GM23338 (cell line): ENCODE measurements around the gene CDC6. TPM values are rescaled to one million over a fixed set of nuclear protein-coding genes. Genes with fewer than 3 reads are reported as not detected.

Source experiments
- ATAC-seq: fragments of 200-7000 bp; cut with Tn5 transposase; 3 replicates; pipeline ENCODE4 v1.9.1; 2020
- DNase-seq: peaks from one replicate; pipeline ENCODE4 v3.0.0-alpha.2; 2015; ENCODE audit warnings: low spot score
- H2AFZ ChIP-seq: fragments of 200-600 bp; sonication (generic); 2 replicates; pipeline ENCODE4 v1.8.0; 2016; ENCODE audit warnings: antibody characterized with exemption, mild to moderate bottlenecking, moderate library complexity
- H3F3A ChIP-seq: fragments of 200-600 bp; sonication (generic); replicated peaks from 2 replicates; pipeline ENCODE4 v1.8.0; 2017; ENCODE audit warnings: antibody characterized with exemption, mixed run types, low read depth
- H3K27ac ChIP-seq: fragments of 200-600 bp; sonication (generic); 2 replicates; pipeline ENCODE4 v1.6.1; 2016; ENCODE audit warnings: low read depth
- H3K27me3 ChIP-seq: fragments of 200-600 bp; sonication (generic); 2 replicates; pipeline ENCODE4 v1.8.0; 2016; ENCODE audit warnings: mild to moderate bottlenecking, mixed run types, moderate library complexity; ENCODE audit not compliant: insufficient read depth
- H3K36me3 ChIP-seq: fragments of 200-600 bp; sonication (generic); 2 replicates; pipeline ENCODE4 v1.8.0; 2016; ENCODE audit warnings: mild to moderate bottlenecking; ENCODE audit not compliant: insufficient read depth
- H3K4me1 ChIP-seq: fragments of 200-600 bp; sonication (generic); 2 replicates; pipeline ENCODE4 v1.8.0; 2016; ENCODE audit warnings: mild to moderate bottlenecking, moderate library complexity; ENCODE audit not compliant: insufficient read depth
- H3K4me2 ChIP-seq: fragments of 200-600 bp; sonication (generic); 2 replicates; pipeline ENCODE4 v1.7.1; 2017; ENCODE audit warnings: mixed run types
- H3K4me3 ChIP-seq: fragments of 200-600 bp; sonication (generic); 2 replicates; pipeline ENCODE4 v1.6.1; 2016; ENCODE audit warnings: mixed run types
- H3K79me2 ChIP-seq: fragments of 200-600 bp; sonication (generic); replicated peaks from 2 replicates; pipeline ENCODE4 v1.8.0; 2017; ENCODE audit warnings: mild to moderate bottlenecking; ENCODE audit not compliant: insufficient read depth
- H3K9me2 ChIP-seq: fragments of 200-600 bp; sonication (generic); 2 replicates; pipeline ENCODE4 v1.8.0; 2017; ENCODE audit not compliant: insufficient read depth
- H4K20me1 ChIP-seq: fragments of 200-600 bp; sonication (generic); replicated peaks from 2 replicates; pipeline ENCODE4 v1.8.0; 2017; ENCODE audit warnings: mild to moderate bottlenecking; ENCODE audit not compliant: insufficient read depth
- H3K27ac Mint-ChIP-seq: 2 replicates; pipeline ENCODE4 v1.8.0; 2020; ENCODE audit warnings: inconsistent platforms, mild to moderate bottlenecking, moderate library complexity, mixed read lengths
- H3K27me3 Mint-ChIP-seq: 3 replicates; pipeline ENCODE4 v1.8.0; 2022; ENCODE audit warnings: low read depth, mild to moderate bottlenecking, moderate library complexity, mixed read lengths, inconsistent platforms; ENCODE audit not compliant: insufficient read depth, poor library complexity
- H3K36me3 Mint-ChIP-seq: 3 replicates; pipeline ENCODE4 v1.8.0; 2021; ENCODE audit warnings: low read depth, mild to moderate bottlenecking, inconsistent platforms, moderate library complexity, mixed read lengths
- H3K4me1 Mint-ChIP-seq: 3 replicates; pipeline ENCODE4 v1.8.0; 2020; ENCODE audit warnings: mild to moderate bottlenecking, inconsistent platforms, mixed read lengths
- H3K4me3 Mint-ChIP-seq: 3 replicates; pipeline ENCODE4 v1.8.0; 2021; ENCODE audit warnings: moderate library complexity, mild to moderate bottlenecking, inconsistent platforms, mixed read lengths
- H3K9me3 Mint-ChIP-seq: 3 replicates; pipeline ENCODE4 v1.8.0; 2020; ENCODE audit warnings: moderate library complexity, mild to moderate bottlenecking, inconsistent platforms, mixed read lengths
- CTCF ChIP-seq, 2 experiments: fragments of 200-600 bp in 1 of 2; sonication (generic) in 1 of 2; conservative IDR thresholded peaks; 2 replicates each; pipeline versions ENCODE4 v1.5.1 to v1.6.1; 2016 to 2017; ENCODE audit warnings: antibody characterized with exemption in 2 of 2, low read depth in 2 of 2, mild to moderate bottlenecking in 2 of 2, moderate library complexity in 1 of 2
- EZH2 ChIP-seq: fragments of 200-600 bp; sonication (generic); IDR thresholded peaks from one replicate; pipeline ENCODE4 v1.8.0; 2017; ENCODE audit warnings: antibody characterized with exemption, mild to moderate bottlenecking, low read depth; ENCODE audit not compliant: unreplicated experiment
- polyA plus RNA-seq: library from polyadenylated mRNA; unstranded; fragments of >200 nt; fragmentation: Nextera tagmentation; extraction: Ambion mirVana; gene quantifications from 2 replicates; pipeline ENCODE4 v1.2.1, GENCODE V29; 2016
- total RNA-seq: library from RNA; depleted of rRNA; stranded (reverse); fragments of >200 nt; shearing (Covaris generic); gene quantifications from 2 replicates; pipeline ENCODE4 v1.2.3, GENCODE V29; 2014
- TF ChIP-seq, protein P1 (sequence below): fragments of 250-450 bp; sonication (Bioruptor Pico); IDR thresholded peaks from 2 replicates; pipeline ENCODE4 v1.5.0; 2020; ENCODE audit warnings: mild to moderate bottlenecking, moderate library complexity
- TF ChIP-seq, protein P2 (sequence below): IDR thresholded peaks from one replicate; pipeline ENCODE4 v1.6.1; 2018; ENCODE audit warnings: antibody characterized with exemption; ENCODE audit not compliant: unreplicated experiment

The CDC6 gene
- total and polyA plus RNA-seq, 2 experiments from 2014 or later, result 46.2 to 79.9 TPM

DNA sequence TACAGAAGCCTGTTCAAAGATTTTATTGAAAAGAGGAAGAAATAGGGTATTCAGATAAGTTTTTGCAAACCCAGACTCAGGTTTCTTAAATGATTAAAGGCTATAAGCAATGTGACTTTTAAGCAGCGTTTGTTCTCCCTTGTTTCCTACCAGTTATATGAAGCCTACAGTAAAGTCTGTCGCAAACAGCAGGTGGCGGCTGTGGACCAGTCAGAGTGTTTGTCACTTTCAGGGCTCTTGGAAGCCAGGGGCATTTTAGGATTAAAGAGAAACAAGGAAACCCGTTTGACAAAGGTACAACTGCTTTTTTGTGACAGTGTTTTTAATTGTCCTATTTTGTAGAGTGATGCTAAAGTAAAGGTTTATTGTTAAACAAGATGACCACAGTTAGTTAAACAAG lies 13.6 kb downstream of the CDC6 start:
- DNase-seq (peak; percentile 64), ATAC-seq (peak; percentile 19; the same call in 2 of the 3 replicates)
- H3K4me3 Mint-ChIP-seq, result no peak overlapping the region
- H3K27ac ChIP-seq, result no peak overlapping the region
- peaks cover 25% of the 10 kb centered on the region for H3K4me1 Mint-ChIP-seq
- no peak overlapping the region for H2AFZ ChIP-seq
- H3K36me3 ChIP-seq, result peaks cover 50% of the 10 kb centered on the region
- H3K9me3 Mint-ChIP-seq, result no peaks in the 10 kb centered on the region
- H3K27ac Mint-ChIP-seq, result no peak overlapping the region
- peaks cover 46% of the 10 kb centered on the region for H4K20me1 ChIP-seq
- H3K4me2 ChIP-seq, result no peak overlapping the region
- H3K27me3 ChIP-seq, result no peaks in the 10 kb centered on the region
- H3K36me3 Mint-ChIP-seq, result peaks cover 81% of the 10 kb centered on the region
- H3K4me3 ChIP-seq, result no peak overlapping the region
- H3K4me1 ChIP-seq, result peaks cover 16% of the 10 kb centered on the region
- H3F3A ChIP-seq, result peaks cover 32% of the 10 kb centered on the region
- H3K9me2 ChIP-seq, result no peaks in the 10 kb centered on the region
- H3K27me3 Mint-ChIP-seq, result peaks cover 11% of the 10 kb centered on the region
- TF ChIP-seq EZH2, result no peak
- TF ChIP-seq CTCF (conservative IDR thresholded peaks at IDR 0.05; ENCODE audit: low read depth in 2 of 2), result peak; percentile 40 to 59; a peak in 3 of 4 replicates
- H3K79me2 ChIP-seq, result peaks cover 10% of the 10 kb centered on the region; the same call in 1 of the 2 replicates

DNA sequence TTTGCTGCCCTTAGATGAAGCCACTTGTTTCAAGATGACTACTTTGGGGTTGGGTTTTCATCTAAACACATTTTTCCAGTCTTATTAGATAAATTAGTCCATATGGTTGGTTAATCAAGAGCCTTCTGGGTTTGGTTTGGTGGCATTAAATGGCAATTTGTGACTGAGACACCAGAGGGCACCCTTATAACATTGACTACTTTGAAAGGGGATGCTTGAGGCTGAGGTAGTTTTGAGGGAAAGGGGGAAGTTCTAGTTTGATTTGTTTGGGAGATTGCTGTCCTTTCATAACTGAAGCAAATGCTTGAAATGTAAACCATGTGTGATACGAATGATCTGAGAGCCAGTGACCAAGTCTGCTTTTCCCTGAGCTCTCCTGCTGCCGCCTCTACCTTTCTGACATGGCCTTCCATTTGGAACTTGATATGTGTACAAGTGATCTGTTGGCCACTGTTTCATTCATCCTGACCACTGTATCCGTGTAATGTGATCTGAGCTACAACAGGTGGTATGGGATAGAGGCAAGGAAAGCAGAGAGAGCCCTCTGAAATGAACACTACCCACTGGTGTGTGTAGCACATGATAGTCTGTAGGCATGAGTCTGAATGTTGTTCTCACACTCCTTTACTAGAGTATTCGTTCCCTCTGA lies 15.5 kb downstream of the CDC6 start:
- no peak overlapping the region for H3K4me3 Mint-ChIP-seq
- no peaks in the 10 kb centered on the region for H3K9me3 Mint-ChIP-seq
- peaks cover under 1% of the 10 kb centered on the region; the same call in 1 of the 2 replicates for H3K27me3 ChIP-seq
- TF ChIP-seq, protein P1, sequence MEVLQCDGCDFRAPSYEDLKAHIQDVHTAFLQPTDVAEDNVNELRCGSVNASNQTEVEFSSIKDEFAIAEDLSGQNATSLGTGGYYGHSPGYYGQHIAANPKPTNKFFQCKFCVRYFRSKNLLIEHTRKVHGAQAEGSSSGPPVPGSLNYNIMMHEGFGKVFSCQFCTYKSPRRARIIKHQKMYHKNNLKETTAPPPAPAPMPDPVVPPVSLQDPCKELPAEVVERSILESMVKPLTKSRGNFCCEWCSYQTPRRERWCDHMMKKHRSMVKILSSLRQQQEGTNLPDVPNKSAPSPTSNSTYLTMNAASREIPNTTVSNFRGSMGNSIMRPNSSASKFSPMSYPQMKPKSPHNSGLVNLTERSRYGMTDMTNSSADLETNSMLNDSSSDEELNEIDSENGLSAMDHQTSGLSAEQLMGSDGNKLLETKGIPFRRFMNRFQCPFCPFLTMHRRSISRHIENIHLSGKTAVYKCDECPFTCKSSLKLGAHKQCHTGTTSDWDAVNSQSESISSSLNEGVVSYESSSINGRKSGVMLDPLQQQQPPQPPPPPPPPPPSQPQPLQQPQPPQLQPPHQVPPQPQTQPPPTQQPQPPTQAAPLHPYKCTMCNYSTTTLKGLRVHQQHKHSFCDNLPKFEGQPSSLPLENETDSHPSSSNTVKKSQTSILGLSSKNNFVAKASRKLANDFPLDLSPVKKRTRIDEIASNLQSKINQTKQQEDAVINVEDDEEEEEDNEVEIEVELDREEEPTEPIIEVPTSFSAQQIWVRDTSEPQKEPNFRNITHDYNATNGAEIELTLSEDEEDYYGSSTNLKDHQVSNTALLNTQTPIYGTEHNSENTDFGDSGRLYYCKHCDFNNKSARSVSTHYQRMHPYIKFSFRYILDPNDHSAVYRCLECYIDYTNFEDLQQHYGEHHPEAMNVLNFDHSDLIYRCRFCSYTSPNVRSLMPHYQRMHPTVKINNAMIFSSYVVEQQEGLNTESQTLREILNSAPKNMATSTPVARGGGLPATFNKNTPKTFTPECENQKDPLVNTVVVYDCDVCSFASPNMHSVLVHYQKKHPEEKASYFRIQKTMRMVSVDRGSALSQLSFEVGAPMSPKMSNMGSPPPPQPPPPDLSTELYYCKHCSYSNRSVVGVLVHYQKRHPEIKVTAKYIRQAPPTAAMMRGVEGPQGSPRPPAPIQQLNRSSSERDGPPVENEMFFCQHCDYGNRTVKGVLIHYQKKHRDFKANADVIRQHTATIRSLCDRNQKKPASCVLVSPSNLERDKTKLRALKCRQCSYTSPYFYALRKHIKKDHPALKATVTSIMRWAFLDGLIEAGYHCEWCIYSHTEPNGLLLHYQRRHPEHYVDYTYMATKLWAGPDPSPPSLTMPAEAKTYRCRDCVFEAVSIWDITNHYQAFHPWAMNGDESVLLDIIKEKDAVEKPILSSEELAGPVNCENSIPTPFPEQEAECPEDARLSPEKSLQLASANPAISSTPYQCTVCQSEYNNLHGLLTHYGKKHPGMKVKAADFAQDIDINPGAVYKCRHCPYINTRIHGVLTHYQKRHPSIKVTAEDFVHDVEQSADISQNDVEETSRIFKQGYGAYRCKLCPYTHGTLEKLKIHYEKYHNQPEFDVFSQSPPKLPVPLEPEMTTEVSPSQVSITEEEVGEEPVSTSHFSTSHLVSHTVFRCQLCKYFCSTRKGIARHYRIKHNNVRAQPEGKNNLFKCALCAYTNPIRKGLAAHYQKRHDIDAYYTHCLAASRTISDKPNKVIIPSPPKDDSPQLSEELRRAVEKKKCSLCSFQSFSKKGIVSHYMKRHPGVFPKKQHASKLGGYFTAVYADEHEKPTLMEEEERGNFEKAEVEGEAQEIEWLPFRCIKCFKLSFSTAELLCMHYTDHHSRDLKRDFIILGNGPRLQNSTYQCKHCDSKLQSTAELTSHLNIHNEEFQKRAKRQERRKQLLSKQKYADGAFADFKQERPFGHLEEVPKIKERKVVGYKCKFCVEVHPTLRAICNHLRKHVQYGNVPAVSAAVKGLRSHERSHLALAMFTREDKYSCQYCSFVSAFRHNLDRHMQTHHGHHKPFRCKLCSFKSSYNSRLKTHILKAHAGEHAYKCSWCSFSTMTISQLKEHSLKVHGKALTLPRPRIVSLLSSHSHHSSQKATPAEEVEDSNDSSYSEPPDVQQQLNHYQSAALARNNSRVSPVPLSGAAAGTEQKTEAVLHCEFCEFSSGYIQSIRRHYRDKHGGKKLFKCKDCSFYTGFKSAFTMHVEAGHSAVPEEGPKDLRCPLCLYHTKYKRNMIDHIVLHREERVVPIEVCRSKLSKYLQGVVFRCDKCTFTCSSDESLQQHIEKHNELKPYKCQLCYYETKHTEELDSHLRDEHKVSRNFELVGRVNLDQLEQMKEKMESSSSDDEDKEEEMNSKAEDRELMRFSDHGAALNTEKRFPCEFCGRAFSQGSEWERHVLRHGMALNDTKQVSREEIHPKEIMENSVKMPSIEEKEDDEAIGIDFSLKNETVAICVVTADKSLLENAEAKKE (CRISPR knock-in tag), result no peak
- TF ChIP-seq, protein P2, sequence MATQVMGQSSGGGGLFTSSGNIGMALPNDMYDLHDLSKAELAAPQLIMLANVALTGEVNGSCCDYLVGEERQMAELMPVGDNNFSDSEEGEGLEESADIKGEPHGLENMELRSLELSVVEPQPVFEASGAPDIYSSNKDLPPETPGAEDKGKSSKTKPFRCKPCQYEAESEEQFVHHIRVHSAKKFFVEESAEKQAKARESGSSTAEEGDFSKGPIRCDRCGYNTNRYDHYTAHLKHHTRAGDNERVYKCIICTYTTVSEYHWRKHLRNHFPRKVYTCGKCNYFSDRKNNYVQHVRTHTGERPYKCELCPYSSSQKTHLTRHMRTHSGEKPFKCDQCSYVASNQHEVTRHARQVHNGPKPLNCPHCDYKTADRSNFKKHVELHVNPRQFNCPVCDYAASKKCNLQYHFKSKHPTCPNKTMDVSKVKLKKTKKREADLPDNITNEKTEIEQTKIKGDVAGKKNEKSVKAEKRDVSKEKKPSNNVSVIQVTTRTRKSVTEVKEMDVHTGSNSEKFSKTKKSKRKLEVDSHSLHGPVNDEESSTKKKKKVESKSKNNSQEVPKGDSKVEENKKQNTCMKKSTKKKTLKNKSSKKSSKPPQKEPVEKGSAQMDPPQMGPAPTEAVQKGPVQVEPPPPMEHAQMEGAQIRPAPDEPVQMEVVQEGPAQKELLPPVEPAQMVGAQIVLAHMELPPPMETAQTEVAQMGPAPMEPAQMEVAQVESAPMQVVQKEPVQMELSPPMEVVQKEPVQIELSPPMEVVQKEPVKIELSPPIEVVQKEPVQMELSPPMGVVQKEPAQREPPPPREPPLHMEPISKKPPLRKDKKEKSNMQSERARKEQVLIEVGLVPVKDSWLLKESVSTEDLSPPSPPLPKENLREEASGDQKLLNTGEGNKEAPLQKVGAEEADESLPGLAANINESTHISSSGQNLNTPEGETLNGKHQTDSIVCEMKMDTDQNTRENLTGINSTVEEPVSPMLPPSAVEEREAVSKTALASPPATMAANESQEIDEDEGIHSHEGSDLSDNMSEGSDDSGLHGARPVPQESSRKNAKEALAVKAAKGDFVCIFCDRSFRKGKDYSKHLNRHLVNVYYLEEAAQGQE, result no peak
- peak; percentile 80 to 83 for TF ChIP-seq CTCF (conservative IDR thresholded peaks at IDR 0.05; ENCODE audit: low read depth in 2 of 2)
- H3F3A ChIP-seq, result peaks cover 41% of the 10 kb centered on the region
- H4K20me1 ChIP-seq, result peaks cover 39% of the 10 kb centered on the region
- peak; percentile 74 for DNase-seq
- peaks cover 32% of the 10 kb centered on the region for H3K4me1 ChIP-seq
- peaks cover 34% of the 10 kb centered on the region for H3K36me3 ChIP-seq
- peaks cover 63% of the 10 kb centered on the region for H3K36me3 Mint-ChIP-seq
- no peaks in the 10 kb centered on the region for H3K79me2 ChIP-seq
- no peak overlapping the region for H2AFZ ChIP-seq
- peak overlapping the region; percentile 18; the same call in 1 of the 2 replicates for H3K27ac Mint-ChIP-seq
- no peaks in the 10 kb centered on the region for H3K9me2 ChIP-seq
- H3K4me3 ChIP-seq, result no peak overlapping the region
- peaks cover 16% of the 10 kb centered on the region for H3K4me1 Mint-ChIP-seq
- H3K4me2 ChIP-seq, result no peak overlapping the region
- ATAC-seq, result peak; percentile 5; the same call in 1 of the 3 replicates
- no peak overlapping the region for H3K27ac ChIP-seq
- H3K27me3 Mint-ChIP-seq, result peaks cover 5% of the 10 kb centered on the region
